Activated CD8-positive, alpha-beta memory T cell treated with anti-CD3 and anti-CD28 coated beads for 36 hours (primary cell): ENCODE data around the gene HAUS3. TPM values are rescaled to one million over a fixed set of nuclear protein-coding genes. Genes with fewer than 3 reads are reported as not detected.
"Not testable (repeated sequence)": the region's sequence is repeated elsewhere in the genome, so short reads cannot be mapped to it uniquely, and the experiment has no call there.

Experiments
- CTCF ChIA-PET: fragments of 350-600 bp; sonication (Branson Sonifier 250); formaldehyde crosslinking; loops from one replicate; lab custom pipeline; 2021; ENCODE audit warnings: antibody characterized with exemption; lab: Charles Lee
- POLR2A ChIA-PET: fragments of 350-600 bp; sonication (Branson Sonifier 250); formaldehyde crosslinking; loops from one replicate; lab custom pipeline; 2021; ENCODE audit warnings: antibody characterized with exemption; lab: Charles Lee
- total RNA-seq, 2 experiments: library from RNA; stranded (reverse); gene quantifications; one replicate each; pipeline ENCODE4 v1.2.3, GENCODE V29; 2021

HAUS3 gene
- total RNA-seq, 2 experiments from 2014 or later, result 22.6 to 25.9 TPM

DNA sequence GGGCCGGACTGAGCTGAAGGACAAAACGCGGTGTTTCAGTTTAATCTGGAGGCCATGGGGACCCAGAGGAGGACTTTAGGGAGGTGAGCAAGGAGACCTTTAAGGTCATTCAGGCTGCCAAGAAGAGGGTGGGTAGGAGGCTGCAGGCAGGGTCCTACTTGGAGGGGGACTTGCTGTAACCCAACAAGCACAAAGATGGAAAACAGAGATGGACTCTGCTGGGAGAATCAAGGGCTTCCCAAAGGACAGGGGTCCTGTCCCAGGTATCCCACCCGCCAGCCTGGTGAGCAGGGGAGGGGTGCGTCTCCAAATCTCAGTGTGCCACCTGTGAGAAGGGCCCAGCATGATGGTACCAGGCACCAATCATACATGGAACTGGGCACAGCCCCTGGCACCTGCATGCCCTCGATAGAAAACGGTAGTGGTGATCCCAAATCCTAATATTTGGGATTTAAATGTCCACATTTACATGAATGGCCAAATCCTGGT lies 3.9 kb upstream of the HAUS3 start:
- CTCF ChIA-PET, result interaction anchor here (0.8 kb wide), 1 partner anchor 41 kb away, joined by 3 read pairs; no protein-coding TSS in a partner anchor

DNA sequence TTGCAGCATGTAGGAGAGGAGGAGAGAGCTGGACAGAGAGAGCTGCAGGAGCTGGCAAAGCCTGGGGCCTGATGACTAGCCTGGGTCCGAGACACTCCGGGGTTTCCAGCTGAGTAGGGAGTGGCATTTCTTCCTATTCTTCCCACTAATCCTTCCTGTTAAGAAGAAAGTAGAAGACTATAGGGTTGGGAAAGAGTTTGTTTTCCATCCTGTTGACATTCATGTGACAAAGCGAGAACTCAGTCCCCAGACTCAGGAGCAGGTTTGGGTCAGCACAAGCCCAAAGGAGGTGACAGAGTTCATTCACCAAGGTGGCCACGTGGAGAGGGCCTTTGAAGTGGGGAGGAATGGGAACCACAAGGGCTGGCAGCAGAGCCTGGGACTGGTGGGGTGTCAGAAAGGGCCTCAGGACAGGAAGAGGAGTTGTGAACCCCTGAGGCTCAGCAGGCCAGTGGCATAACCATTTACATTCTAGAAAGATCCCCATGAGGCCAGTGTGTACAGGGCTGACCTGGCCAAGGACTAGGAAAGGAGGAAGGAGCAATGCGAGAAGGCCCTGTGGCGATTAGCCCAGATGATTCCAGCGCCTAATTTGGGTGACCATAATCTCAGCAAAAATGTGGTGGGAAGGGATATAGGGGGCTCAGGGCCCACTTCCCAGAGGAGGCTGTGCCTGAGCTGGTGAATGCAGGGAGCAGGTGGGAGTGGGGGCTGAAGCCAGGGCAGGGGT lies 3.3 kb upstream of the HAUS3 start:
- POLR2A ChIA-PET, result interaction anchor here (0.5 to 1.6 kb wide), 2 partner anchors 17 to 36 kb away, joined by 4 to 9 read pairs; partner anchors contain the start of gene MXD4
- CTCF ChIA-PET, result interaction anchor here (0.8 kb wide), 1 partner anchor 40 kb away, joined by 3 read pairs; no protein-coding TSS in a partner anchor

More for the DNA sequence above, 3.9 kb upstream of the HAUS3 start:
- POLR2A ChIA-PET, result interaction anchor here (0.5 to 1.6 kb wide), 2 partner anchors 16 to 37 kb away, joined by 4 to 9 read pairs; partner anchors contain the start of gene MXD4

GRCh38 chr4:2243681-2244380 lies 1.9 kb upstream of the HAUS3 start:
- ChIA-PET CTCF (no interaction called here), POLR2A (no interaction called here)

DNA sequence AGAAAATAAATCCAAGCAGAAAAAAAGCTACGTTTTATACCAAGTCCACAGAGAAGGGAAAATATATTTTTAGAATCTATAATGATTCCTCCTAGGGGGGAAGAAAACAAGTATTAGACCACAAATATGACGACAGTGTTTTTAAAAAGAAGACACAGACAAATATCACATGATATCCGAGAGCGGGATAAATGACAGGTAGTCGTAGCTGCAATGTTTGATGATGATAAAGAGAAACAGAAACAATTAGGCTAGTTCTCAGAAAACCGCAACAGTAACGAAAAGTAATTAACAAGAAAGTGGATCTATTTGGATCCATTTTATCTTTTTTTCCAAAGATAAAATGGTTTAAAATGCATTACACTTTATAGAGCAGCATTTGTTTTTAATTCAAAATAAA lies 918 bp downstream of the HAUS3 start:
- ChIA-PET POLR2A (interaction anchor here (1.3 to 2.4 kb wide), 2 partner anchors 21 to 175 kb away, joined by 4 to 13 read pairs; partner anchors contain the start of gene MXD4), CTCF (interaction anchor here (1.3 to 2.4 kb wide), 2 partner anchors 21 to 172 kb away, joined by 3 to 9 read pairs; no protein-coding TSS in a partner anchor)

- ChIA-PET CTCF (no interaction called here), POLR2A (no interaction called here)
These were observed 4.8 kb downstream of the HAUS3 start for GRCh38 chr4:2236944-2237666.

- CTCF ChIA-PET, result interaction anchor here (0.6 kb wide), 1 partner anchor 291 kb away, joined by 3 read pairs; no protein-coding TSS in a partner anchor
These were observed 10.8 kb downstream of the HAUS3 start for GRCh38 chr4:2231082-2231481.

GRCh38 chr4:2226261-2226660 lies 15.7 kb downstream of the HAUS3 start:
- ChIA-PET POLR2A (no interaction called here), CTCF (no interaction called here)

More at GRCh38 chr4:2231082-2231481, 10.8 kb downstream of the HAUS3 start:
- POLR2A ChIA-PET, result interaction anchor here (0.9 kb wide), 1 partner anchor 183 kb away, joined by 3 read pairs; no protein-coding TSS in a partner anchor

GRCh38 chr4:2222838-2223237 lies 19.1 kb downstream of the HAUS3 start:
- CTCF ChIA-PET, result interaction anchor here (0.7 kb wide), 1 partner anchor 219 kb away, joined by 3 read pairs; no protein-coding TSS in a partner anchor
- POLR2A ChIA-PET, result no interaction called here

GRCh38 chr4:2221378-2221777 lies 20.5 kb downstream of the HAUS3 start:
- ChIA-PET POLR2A (interaction anchor here (0.6 kb wide), 1 partner anchor 302 kb away, joined by 3 read pairs; no protein-coding TSS in a partner anchor), CTCF (interaction anchor here (1.8 to 1.9 kb wide), 2 partner anchors 220 to 241 kb away, joined by 5 to 10 read pairs; no protein-coding TSS in a partner anchor)

DNA sequence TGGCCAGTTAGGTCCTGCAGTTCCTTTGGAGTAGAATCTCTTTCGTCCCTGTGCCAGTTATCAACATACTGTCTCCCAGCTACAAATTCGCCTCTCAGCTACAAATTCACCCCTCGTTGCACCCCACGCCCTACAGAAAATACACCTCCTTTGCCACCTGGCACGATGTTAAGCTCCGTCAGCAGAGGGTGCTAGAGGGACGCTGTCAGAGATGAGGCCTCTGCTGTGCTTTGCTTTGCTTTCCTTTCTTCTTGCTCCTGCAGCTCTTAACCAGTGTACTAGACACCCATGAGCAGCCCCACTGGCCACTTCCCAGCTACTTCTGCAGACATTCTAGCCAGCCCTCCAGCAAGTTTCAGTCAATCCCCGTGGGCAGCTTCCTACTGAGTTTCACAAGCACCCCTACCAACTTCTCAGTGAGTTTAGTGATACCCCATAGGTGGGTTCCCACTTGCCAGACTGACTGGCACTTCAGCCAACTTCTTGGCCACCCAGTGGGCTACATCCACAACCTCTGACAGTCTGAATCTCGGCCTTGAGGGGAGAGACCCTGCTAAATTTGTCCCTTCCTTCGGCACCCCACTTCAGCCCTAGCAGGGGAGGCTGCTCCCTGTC lies 21.8 kb downstream of the HAUS3 start:
- POLR2A ChIA-PET, result no interaction called here
- CTCF ChIA-PET, result interaction anchor here (0.6 to 1.9 kb wide), 15 partner anchors 13 to 243 kb away, joined by 3 to 10 read pairs (median 3); partner anchors contain the start of genes CFAP99, HAUS3 and POLN

DNA sequence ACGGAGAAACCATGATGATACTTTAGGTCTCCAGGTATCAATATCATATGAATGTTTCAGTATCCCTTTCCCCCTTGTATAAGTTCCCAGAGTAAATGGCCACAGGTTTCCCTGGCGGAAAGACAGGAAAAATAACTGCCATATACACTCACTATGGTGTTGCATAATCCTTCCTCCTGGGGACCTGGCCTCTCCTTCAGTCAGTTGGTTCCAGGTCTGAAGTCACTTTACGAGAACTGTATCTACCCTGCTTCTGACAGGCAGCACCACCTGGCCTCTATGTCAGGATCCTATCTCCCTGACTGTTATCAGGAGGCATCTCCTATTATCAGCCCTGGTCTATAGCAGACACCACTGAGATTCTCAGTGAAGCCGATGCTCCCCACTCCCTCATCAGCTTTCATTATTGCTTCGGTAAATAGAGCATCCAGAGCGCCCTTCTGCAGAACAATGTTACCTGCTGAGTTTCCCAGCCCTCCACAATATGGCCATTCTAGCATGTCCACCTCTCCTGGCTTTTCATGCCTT lies 22.6 kb downstream of the HAUS3 start:
- CTCF ChIA-PET, result interaction anchor here (0.6 to 1.9 kb wide), 14 partner anchors 14 to 243 kb away, joined by 3 to 10 read pairs (median 4); partner anchors contain the start of genes CFAP99, HAUS3 and POLN
- POLR2A ChIA-PET, result no interaction called here

DNA sequence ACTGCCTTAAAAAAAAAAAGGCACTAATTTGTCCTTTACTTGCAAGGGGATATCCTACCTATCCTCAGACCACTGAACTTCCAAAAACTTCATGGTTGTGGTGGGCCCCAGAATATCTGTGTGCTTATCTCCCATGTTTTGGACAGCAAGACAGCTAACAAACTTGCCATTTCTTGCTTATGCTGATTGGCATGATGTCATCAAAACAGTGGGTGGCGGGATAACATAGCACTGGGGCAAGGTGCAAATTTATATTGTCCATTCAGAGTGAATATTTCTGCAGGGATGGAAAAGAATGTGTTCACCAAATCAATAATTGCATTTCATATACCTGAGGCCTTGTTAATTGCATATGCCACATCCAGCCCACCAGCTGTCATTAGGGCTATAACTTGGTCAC lies 23.5 kb downstream of the HAUS3 start:
- ChIA-PET CTCF (interaction anchor here (1.9 kb wide), 1 partner anchor 203 kb away, joined by 4 read pairs; no protein-coding TSS in a partner anchor), POLR2A (no interaction called here)

GRCh38 chr4:2217726-2218125 lies 24.2 kb downstream of the HAUS3 start:
- ChIA-PET POLR2A (no interaction called here), CTCF (interaction anchor here (1.3 to 1.9 kb wide), 2 partner anchors 203 to 417 kb away, joined by 3 to 4 read pairs; no protein-coding TSS in a partner anchor)

DNA sequence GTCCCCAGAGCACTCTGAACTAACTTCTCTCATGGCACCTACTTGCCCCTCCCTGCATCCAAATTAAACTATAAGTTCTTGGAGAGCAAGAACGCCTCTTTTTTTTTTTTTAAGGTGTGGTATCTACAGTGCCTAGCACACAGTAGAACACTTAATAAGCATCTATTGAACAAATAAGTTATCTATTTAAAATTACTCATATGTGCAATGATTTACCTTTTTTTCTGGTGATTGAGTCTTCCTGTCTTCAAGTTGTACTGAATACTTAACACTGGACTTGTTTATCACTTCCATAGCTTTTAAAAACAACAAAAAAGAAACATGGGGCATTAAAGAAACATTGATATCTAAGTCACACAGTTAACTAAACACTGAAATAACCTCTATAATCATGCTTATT lies 29.1 kb downstream of the HAUS3 start:
- CTCF ChIA-PET, result no interaction called here

GRCh38 chr4:2202789-2203188 lies 39.1 kb downstream of the HAUS3 start:
- CTCF ChIA-PET, result interaction anchor here (0.7 kb wide), 1 partner anchor 25 kb away, joined by 5 read pairs; no protein-coding TSS in a partner anchor
- POLR2A ChIA-PET, result not testable (repeated sequence)

More for the DNA sequence above, 29.1 kb downstream of the HAUS3 start:
- POLR2A ChIA-PET, result no interaction called here

DNA sequence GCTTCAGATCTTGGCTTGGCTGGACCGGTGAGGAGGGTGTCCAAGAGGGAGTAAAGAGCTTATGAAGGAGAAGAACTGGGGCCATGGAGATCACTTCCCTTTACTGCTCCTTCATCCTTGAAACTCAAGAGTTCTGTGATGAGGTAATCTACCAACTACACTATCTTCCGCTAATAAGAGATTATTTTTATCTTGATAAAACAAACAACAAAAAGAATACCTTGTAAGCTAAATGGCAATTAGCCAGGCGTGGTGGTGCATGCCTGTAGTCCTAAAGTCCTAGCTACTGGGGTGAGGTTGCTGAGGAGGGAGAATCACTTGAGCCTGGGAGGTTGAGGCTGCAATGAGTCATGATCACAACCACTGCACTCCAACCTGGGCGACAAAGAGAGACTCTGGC lies 47.4 kb downstream of the HAUS3 start:
- POLR2A ChIA-PET, result no interaction called here
- CTCF ChIA-PET, result interaction anchor here (0.6 to 1.2 kb wide), 2 partner anchors 22 to 25 kb away, joined by 3 read pairs; no protein-coding TSS in a partner anchor

DNA sequence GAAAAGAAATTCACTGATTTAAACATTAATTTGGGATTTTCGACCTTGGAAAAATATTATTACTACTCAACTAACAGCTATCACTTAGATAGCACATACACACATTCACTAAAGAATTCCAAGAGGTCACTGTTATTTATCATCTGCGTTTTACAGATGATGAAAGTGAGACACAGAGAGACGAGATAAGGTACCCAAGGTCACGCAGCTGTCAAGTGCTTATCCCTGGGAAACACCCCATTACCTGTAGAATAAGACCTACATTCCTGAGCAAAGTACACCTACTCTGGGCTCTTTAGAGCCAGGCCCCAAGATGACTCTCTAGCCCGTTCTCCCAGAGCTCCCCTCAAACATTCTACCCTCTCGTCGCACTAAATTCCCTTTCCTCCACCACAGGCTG lies 48.6 kb downstream of the HAUS3 start:
- ChIA-PET CTCF (no interaction called here), POLR2A (no interaction called here)

DNA sequence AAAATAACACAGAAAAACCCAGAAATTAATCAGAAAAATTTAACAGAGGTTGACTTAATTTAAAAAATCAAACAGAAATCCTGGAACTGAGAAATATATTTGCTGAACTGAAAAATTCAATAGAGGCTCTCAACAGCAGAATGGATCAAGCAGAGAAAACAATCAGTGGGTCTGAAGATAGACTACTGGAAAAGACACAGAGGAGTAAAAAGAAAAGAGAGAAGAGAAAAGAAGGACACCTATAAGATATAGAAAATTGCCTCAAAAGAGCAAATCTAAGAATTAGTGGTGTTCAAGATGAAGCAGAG lies 55.1 kb downstream of the HAUS3 start:
- ChIA-PET CTCF (no interaction called here), POLR2A (no interaction called here)
